ENCODE measurements around the gene SEL1L2. TPM values are rescaled to one million over a fixed set of nuclear protein-coding genes. Genes with fewer than 3 reads are reported as not detected.
A peak's percentile ranks its signal among the peaks of the same experiment; 100 is the strongest.

SEL1L2 gene
- total RNA-seq, 4 donors from 2014 or later: not detected

DNA sequence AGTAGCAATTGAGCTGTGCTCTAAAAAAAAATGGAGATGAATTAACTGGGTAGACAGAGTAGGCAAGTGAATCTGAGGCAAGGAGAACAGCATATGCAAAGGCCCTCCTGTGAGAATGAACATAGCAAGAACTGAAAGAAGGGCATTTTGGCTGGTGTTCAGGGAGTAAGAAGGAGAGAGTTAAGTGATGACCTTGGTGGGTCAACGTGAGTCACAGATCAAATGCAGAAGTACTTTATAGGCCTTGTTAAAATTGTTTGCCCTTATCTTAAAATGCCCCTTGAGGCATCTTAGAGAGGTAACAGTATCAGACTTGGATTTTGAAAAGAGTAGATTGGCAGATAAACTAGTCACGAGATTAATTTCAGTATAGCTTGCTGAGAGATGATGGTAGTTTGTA is 181.0 kb downstream of the SEL1L2 start:
- DNase-seq (ENCODE audit: low spot score in 2 of 2): no peak
- Histone ChIP-seq H3K4me1 (no peaks in the 10 kb centered on the region), H3K27ac (no peak overlapping the region), H3K4me3 (no peak overlapping the region), H3K27me3 (no peaks in the 10 kb centered on the region), H3K9me3 (no peaks in the 10 kb centered on the region), H3K36me3 (peaks cover 72% of the 10 kb centered on the region)
- WGBS: 82% methylated on average over 2 of the region's 2 CpGs
- TF ChIP-seq POLR2AphosphoS5 (IDR thresholded peaks at IDR 0.05): no peak
- TF ChIP-seq POLR2A (IDR thresholded peaks at IDR 0.05): no peak
- TF ChIP-seq EP300 (IDR thresholded peaks at IDR 0.05): no peak
- TF ChIP-seq, protein P1, sequence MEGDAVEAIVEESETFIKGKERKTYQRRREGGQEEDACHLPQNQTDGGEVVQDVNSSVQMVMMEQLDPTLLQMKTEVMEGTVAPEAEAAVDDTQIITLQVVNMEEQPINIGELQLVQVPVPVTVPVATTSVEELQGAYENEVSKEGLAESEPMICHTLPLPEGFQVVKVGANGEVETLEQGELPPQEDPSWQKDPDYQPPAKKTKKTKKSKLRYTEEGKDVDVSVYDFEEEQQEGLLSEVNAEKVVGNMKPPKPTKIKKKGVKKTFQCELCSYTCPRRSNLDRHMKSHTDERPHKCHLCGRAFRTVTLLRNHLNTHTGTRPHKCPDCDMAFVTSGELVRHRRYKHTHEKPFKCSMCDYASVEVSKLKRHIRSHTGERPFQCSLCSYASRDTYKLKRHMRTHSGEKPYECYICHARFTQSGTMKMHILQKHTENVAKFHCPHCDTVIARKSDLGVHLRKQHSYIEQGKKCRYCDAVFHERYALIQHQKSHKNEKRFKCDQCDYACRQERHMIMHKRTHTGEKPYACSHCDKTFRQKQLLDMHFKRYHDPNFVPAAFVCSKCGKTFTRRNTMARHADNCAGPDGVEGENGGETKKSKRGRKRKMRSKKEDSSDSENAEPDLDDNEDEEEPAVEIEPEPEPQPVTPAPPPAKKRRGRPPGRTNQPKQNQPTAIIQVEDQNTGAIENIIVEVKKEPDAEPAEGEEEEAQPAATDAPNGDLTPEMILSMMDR (IDR thresholded peaks at IDR 0.05): no peak

DNA sequence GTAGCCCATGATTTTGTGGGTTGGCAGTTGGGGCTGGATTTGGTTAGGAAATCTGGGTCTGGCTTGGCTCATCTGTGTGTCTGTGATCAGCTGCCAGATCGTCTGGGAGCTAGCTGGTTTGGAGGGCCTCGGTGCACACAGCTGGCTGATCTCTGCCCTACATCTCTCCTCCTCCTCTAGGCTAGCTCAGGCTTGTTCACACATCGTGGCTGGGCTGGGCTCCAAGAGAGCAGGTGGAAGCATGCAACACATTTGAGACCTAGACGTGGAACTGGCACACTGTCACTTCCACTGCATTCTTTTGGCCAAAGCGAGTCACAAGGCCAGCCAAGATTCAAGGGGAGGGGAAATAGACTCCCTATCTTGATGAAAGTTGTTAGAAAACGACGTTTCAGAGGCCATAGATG is 189.7 kb downstream of the SEL1L2 start:
- WGBS: 18% methylated on average over 7 of the region's 7 CpGs
- peak in 1 of 3 donors; percentile 43 for TF ChIP-seq POLR2AphosphoS5 (IDR thresholded peaks at IDR 0.05)
- no peak for TF ChIP-seq EP300 (IDR thresholded peaks at IDR 0.05)
- TF ChIP-seq, protein P1 (IDR thresholded peaks at IDR 0.05): no peak
- H3K27ac ChIP-seq: no peak overlapping the region

DNA sequence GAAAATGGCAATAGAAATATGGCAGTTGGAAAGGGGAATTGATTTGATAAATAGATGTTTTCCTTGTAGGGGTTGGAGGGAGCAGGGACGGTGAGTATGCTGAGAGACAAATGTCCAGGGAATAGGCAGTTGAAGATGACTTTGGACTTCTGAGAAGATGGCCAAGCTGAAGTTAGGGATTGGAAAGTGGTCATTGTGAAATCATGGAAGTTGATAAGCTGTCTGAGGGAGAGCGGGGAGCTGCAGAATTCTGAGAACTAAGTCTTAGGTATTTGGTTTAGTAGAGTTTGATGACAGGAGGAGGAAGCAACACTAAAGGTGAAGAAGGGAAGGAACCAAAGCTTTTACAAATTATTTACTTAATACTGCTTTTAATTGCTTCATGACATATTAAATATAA is 190.4 kb downstream of the SEL1L2 start:
- no peak overlapping the region for H3K4me3 ChIP-seq
- H3K27ac ChIP-seq: no peak overlapping the region
- no peaks in the 10 kb centered on the region for H3K27me3 ChIP-seq
- H3K4me1 ChIP-seq: peaks cover 21% of the 10 kb centered on the region
- H3K9me3 ChIP-seq: no peaks in the 10 kb centered on the region
- DNase-seq (ENCODE audit: low spot score in 2 of 2): no peak
- TF ChIP-seq POLR2AphosphoS5 (IDR thresholded peaks at IDR 0.05) (no peak), POLR2A (IDR thresholded peaks at IDR 0.05) (no peak), EP300 (IDR thresholded peaks at IDR 0.05) (no peak)
- TF ChIP-seq, protein P1 (IDR thresholded peaks at IDR 0.05): no peak
- WGBS: 89% methylated on average over 2 of the region's 2 CpGs
- H3K36me3 ChIP-seq: peaks cover 72% of the 10 kb centered on the region

More for the DNA sequence above, 189.7 kb downstream of the SEL1L2 start:
- H3K4me3 ChIP-seq: no peak overlapping the region
- peaks cover 67% of the 10 kb centered on the region for H3K36me3 ChIP-seq
- peak; percentile 79 to 82 for DNase-seq (ENCODE audit: low spot score in 2 of 2)
- H3K4me1 ChIP-seq: peaks cover 21% of the 10 kb centered on the region
- no peaks in the 10 kb centered on the region for H3K27me3 ChIP-seq
- no peaks in the 10 kb centered on the region for H3K9me3 ChIP-seq

Other genes with a start within 250 kb of the SEL1L2 start
- 10 to 100 TPM in 3 of 4 donors, 1 to 10 TPM in 1; 9.0 to 20.4 (median 10.9) TPM for gene ESF1, start 205.7 kb downstream of the SEL1L2 start, total RNA-seq
- 10 to 100 TPM in 3 of 4 donors, 1 to 10 TPM in 1; 5.3 to 47.9 (median 20.1) TPM for gene NDUFAF5, start 205.6 kb downstream of the SEL1L2 start, total RNA-seq
- gene MACROD2, start 4.9 kb upstream of the SEL1L2 start, total RNA-seq: 10 to 100 TPM; 12.6 to 60.3 (median 18.9) TPM